ENCODE measurements around the gene ADAP2. TPM values are rescaled to one million over a fixed set of nuclear protein-coding genes. Genes with fewer than 3 reads are reported as not detected.
A peak's percentile ranks its signal among the peaks of the same experiment; 100 is the strongest.

ADAP2 gene
- total and polyA plus RNA-seq, 2 of the 8 experiments (the other 6 are each of a cell fraction or from before 2014, with no cell fraction given), result 0.76 to 1.1 TPM

- TF ChIP-seq RBBP5 (IDR thresholded peaks at IDR 0.05; ENCODE audit: borderline replicate concordance, low read depth, low read length) (peak; percentile 75; the same call in 1 of the 2 replicates), TBP (IDR thresholded peaks at IDR 0.05; ENCODE audit: low read depth, low read length) (peak; percentile 84), CHD1 (IDR thresholded peaks at IDR 0.05; ENCODE audit: low read depth, low read length) (no peak), POLR2A (IDR thresholded peaks at IDR 0.05; ENCODE audit: control extremely low read depth in 1 of 2, low read depth in 2 of 2, low read length in 2 of 2) (peak in 1 of 2 experiments; percentile 76; a peak in 2 of 3 replicates), POU5F1 (IDR thresholded peaks at IDR 0.05; ENCODE audit: low read depth, low read length) (0 out of 2 replicates have a peak, but pooled peaks have one; percentile 30), PHF8 (conservative IDR thresholded peaks at IDR 0.05; ENCODE audit: low read depth, low read length) (peak; percentile 74), CHD2 (IDR thresholded peaks at IDR 0.05; ENCODE audit: low read length) (peak; percentile 33; the same call in 1 of the 2 replicates), EP300 (IDR thresholded peaks at IDR 0.05; ENCODE audit: borderline replicate concordance in 1 of 2, low read depth in 2 of 2, low read length in 2 of 2) (peak in 1 of 2 experiments; percentile 84; a peak in 1 of 3 replicates), HDAC2 (IDR thresholded peaks at IDR 0.05; ENCODE audit: borderline replicate concordance in 1 of 2, low read depth in 2 of 2, low read length in 2 of 2) (peak; percentile 41 to 66; a peak in 1 of 4 replicates), RAD21 (IDR thresholded peaks at IDR 0.05 in 1 of 2, conservative IDR thresholded peaks at IDR 0.05 in 1 of 2; ENCODE audit: low read depth in 2 of 2, low read length in 2 of 2) (peak in 1 of 2 experiments; percentile 31; a peak in 2 of 4 replicates), CREB1 (IDR thresholded peaks at IDR 0.05) (peak; percentile 73; the same call in 1 of the 2 replicates), GABPA (IDR thresholded peaks at IDR 0.05; ENCODE audit: borderline replicate concordance, insufficient read depth, low read length) (peak; percentile 99), BCL11A (IDR thresholded peaks at IDR 0.05; ENCODE audit: low read depth in 2 of 2, low read length in 2 of 2) (no peak), SUZ12 (IDR thresholded peaks at IDR 0.05; ENCODE audit: low read length) (no peak)
- TF ChIP-seq, protein P1, sequence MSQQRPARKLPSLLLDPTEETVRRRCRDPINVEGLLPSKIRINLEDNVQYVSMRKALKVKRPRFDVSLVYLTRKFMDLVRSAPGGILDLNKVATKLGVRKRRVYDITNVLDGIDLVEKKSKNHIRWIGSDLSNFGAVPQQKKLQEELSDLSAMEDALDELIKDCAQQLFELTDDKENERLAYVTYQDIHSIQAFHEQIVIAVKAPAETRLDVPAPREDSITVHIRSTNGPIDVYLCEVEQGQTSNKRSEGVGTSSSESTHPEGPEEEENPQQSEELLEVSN (IDR thresholded peaks at IDR 0.05), result peak; percentile 60
Measured at GRCh38 chr17:30906101-30906911, 15.4 kb upstream of the ADAP2 start, which contains the start of gene TEFM (continued).

All from H1 (cell line).